ENCODE data around the gene ZNF423.

The ZNF423 gene

GRCh38 chr16:49830873-49831272, 25.0 kb downstream of the ZNF423 start:
- no peak overlapping the region for H3K27ac ChIP-seq
- DNase-seq (ENCODE audit: low read depth, low spot score): no peak

- no peak for DNase-seq (ENCODE audit: low read depth, low spot score)
- no peak overlapping the region for H3K27ac ChIP-seq
Measured at GRCh38 chr16:49828533-49829267, 27.2 kb downstream of the ZNF423 start.

DNA sequence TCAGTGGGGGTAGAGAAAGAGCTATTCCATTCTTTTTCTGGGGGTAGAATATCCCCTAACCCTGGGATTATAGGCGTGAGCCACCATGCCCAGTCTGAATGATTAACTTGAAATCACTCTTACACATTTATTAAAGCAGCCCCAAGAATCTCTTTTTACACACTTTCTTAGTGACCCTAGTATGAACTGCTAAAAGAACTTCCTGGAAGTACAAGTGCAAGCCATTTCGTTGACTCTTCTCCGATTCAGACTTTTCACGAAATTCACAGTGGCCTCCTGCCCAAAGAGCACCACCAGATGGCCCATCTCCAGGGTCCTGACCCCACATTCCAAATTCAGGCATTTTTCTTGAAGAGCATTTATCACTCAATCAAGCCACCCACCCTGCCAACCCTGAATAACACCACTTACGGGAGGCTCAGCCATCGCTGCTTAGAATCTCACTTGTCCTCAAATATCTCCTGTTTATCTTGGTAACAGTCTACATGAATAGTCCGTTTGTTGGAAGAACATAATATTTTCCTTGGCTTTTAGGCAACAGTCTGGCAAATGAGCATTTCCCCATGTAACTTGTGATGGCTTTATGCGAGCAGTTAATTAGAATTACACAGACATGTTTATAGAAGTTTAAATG, 28.0 kb downstream of the ZNF423 start:
- H3K27ac ChIP-seq: no peak overlapping the region
- DNase-seq (ENCODE audit: low read depth, low spot score): no peak

DNA sequence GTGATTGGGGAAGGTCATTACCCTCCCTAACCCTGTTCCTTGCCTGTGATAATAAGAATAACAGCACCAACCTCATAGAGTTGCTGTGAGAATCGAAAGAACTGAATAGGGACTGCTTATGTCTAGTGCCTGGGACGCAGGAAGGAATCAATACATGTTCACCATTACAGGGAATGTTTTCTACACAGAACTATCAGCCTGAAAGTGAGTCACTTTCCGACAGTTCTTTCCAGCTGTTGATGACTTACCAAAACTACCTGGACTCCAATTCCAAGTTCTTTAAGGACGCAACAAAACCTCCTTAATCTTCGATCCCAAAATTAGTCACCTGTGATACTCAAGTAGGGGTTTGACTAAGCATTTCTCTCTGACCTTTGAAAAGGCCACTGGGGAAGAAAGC, 29.4 kb downstream of the ZNF423 start:
- no peak overlapping the region for H3K27ac ChIP-seq
- no peak for DNase-seq (ENCODE audit: low read depth, low spot score)

GRCh38 chr16:49825041-49825440, 30.9 kb downstream of the ZNF423 start:
- DNase-seq (ENCODE audit: low read depth, low spot score): no peak
- no peak overlapping the region for H3K27ac ChIP-seq

DNA sequence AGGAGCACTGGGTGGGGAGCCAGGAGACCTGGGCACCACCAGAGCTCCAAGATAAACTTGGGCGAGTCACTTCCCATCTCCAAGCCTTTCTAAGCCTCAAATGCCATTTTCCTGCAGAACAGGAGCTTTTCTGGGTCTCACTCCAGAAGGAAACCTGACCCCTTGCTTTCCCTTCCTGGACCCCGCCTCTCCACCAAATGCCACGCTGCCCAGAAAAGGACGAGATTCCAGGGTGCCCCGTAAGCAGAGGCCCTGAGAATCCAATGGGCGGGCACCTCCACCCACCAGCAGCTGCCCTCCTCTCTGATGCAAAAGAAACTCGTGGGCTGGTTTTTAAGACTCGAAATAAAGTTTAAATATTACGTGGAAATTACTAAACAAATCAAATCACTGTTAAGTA, 31.3 kb downstream of the ZNF423 start:
- H3K27ac ChIP-seq: no peak overlapping the region
- no peak for DNase-seq (ENCODE audit: low read depth, low spot score)

GRCh38 chr16:49822649-49823370, 33.1 kb downstream of the ZNF423 start:
- H3K27ac ChIP-seq: no peak overlapping the region
- DNase-seq (ENCODE audit: low read depth, low spot score): no peak

DNA sequence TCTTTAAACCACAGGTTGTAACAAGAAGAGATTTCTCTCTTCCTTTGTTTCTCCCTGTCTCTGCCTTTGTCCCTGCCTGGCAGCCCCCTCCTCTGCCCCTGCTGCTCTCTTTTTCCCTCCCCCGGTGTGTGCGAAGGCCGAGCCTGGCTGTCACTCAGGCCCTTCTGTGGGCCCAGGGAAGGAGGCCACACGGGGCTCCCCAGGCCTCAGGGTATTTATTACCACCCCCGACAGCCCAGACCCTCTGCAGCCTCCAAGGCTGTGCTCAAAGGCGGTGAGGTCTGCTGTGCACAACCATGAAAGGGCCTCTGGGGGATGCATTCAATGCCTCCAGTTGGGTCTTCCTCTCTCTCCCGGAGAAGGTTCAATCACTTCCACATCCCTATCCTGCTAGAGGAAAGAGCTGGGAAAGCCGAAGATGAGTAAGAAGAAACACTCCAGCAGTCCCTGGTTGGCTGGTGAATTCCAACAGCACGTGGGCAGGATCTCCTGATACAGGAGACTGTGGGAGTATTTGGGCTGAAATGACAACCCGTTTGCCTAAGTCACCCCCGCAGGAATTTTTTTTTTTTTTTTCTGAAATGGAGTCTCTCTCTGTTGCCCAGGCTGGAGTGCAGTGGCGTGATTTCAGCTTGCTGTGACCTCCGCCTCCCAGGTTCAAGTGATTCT, 34.2 kb downstream of the ZNF423 start:
- H3K27ac ChIP-seq: no peak overlapping the region
- DNase-seq (ENCODE audit: low read depth, low spot score): no peak

DNA sequence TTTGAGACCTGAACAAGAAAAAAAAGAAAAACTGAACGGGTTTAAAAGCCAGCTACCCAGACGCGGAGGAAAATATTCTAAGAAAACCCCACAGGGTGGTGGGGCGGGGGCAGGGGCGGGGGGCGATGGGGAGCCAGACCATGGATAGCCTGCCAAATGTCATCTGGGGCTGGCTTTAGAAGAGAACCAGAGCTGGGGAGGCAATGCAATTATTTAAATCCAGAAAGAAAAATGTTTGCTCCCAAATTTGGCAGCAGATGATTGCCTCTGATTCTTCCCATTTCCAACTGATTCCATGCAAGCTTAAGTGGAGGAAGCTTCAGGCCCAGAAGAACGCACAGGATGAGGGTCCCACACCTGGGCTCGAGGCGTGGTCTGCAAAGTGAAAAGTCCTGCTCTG, 34.8 kb downstream of the ZNF423 start:
- H3K27ac ChIP-seq: no peak overlapping the region
- no peak for DNase-seq (ENCODE audit: low read depth, low spot score)

GRCh38 chr16:49817754-49818507, 38.0 kb downstream of the ZNF423 start:
- no peak for DNase-seq (ENCODE audit: low read depth, low spot score)
- H3K27ac ChIP-seq: no peak overlapping the region

DNA sequence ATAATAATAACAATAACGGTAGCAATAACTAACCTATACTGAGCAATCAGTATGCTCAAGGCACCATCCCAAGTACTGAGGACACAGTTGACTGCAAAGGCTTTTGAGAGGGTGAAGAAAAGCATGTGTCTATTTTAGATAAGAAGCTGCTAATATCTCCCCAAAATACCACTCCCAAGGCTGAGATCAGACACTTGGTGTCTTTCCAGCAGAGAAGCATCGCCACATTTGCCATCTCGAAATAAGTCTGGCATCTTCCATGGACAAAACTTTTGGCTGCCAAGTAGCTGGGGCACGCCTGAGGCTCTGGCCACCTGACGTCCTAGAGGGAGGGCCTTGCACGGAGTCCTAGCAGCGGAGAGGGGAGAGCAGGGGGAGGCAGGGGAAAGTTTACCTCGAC, 39.0 kb downstream of the ZNF423 start:
- no peak overlapping the region for H3K27ac ChIP-seq
- no peak for DNase-seq (ENCODE audit: low read depth, low spot score)

DNA sequence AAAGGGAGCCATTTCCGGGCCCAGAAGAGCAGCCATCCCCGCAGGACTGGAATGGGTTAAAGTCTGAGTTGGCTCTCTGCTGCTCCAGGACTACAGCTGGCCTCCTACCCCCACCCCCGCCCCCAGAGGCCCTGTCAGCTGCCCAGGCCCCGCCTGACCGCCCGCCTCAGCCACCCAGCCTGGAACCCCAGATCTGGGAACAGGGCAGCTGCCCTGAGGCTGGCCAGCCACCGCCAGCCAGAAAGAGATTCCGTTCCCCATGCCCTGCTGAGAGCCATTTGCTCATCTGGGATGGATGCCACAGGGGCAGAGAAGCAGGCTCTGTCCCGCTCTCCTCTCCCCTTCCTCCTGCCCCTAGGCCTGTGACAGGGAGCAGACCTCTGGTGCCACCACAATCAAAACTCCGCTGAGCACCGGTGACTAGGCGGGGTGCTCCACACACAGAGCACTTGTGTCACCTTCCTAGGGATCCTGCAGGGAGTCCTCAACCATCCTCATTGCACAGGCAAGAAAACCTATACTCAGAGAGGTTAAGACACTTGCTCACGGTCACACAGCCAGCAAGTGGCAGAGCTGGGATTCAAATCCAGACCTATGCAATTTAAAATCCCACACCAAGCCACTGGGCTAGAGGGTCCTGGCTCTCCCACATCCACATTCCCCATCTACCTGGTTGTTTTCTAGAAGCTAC, 44.1 kb downstream of the ZNF423 start:
- no peak for DNase-seq (ENCODE audit: low read depth, low spot score)
- no peak overlapping the region for H3K27ac ChIP-seq

- DNase-seq (ENCODE audit: low read depth, low spot score): no peak
- H3K27ac ChIP-seq: no peak overlapping the region
Measured at GRCh38 chr16:49810831-49811230, 45.1 kb downstream of the ZNF423 start.

- no peak overlapping the region for H3K27ac ChIP-seq
- DNase-seq (ENCODE audit: low read depth, low spot score): no peak
Measured at GRCh38 chr16:49809561-49809960, 46.4 kb downstream of the ZNF423 start.

DNA sequence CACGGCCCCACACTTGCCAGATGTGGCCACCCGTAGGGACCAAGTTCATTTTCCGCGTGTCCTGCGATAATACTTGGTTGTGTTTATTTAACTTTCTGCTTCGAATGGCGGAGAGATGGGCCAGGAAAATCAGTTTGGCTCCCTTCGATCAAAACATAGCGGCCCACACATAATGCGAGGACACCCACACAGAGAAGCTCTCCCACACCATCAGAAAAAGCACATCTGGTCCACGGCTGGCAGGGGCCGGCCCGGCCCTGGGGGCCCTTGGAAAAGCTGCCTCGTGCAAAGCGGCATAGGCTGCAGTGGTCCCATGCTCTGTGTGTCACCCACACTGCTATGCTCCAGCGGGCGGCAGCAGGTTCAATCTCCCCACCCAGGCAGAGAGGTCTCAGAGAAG, 46.9 kb downstream of the ZNF423 start:
- no peak overlapping the region for H3K27ac ChIP-seq
- DNase-seq (ENCODE audit: low read depth, low spot score): no peak

- H3K27ac ChIP-seq: no peak overlapping the region
- DNase-seq (ENCODE audit: low read depth, low spot score): no peak
Measured at GRCh38 chr16:49806446-49806845, 49.5 kb downstream of the ZNF423 start.

- H3K27ac ChIP-seq: no peak overlapping the region
- no peak for DNase-seq (ENCODE audit: low read depth, low spot score)
Measured at GRCh38 chr16:49801290-49801689, 54.6 kb downstream of the ZNF423 start.

GRCh38 chr16:49800876-49801275, 55.0 kb downstream of the ZNF423 start:
- no peak overlapping the region for H3K27ac ChIP-seq
- DNase-seq (ENCODE audit: low read depth, low spot score): no peak

DNA sequence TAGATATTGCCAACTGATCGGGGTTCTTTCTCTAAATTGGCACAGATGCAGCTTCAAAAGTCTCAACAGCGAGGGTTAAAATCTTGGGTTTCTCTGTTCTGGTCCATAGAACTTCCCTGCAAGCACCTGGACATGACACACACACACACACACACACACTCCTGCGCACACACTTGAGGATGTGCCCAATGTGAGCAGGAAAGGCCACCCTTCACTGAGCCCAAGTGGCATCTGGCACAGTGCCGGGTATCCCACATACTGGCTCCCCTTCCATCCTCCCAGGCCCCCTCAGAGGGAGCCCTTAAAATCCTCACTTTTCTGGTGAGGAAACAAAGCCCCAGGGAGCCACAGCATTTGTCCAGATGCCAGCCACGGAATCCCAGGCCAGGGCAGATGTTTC, 55.5 kb downstream of the ZNF423 start:
- no peak overlapping the region for H3K27ac ChIP-seq
- DNase-seq (ENCODE audit: low read depth, low spot score): no peak

DNA sequence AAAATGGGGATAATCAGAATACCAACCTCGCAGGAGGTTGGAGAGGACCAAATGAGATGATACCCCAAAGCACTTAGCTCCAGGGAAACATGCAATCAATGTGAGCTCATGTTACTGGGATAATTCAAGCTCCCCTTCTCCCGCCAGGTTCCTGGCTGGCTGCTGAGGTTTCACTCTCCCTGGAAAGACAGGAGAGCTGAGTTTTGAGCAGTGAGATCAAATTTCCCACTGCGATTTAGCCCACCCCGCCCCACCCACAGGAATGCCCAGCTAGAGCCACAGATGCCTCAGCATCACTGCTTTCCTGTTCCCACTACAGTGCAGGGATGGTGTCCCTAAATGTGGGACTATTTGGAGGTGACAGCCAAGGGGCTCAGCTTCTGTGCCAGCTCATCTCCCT, 56.7 kb downstream of the ZNF423 start:
- H3K27ac ChIP-seq: no peak overlapping the region
- DNase-seq (ENCODE audit: low read depth, low spot score): no peak

All from epithelial cell of prostate (primary cell).